Vagina (tissue), 2 donors: Measurements from ENCODE around the gene CYYR1. TPM values are rescaled to one million over a fixed set of nuclear protein-coding genes. Genes with fewer than 3 reads are reported as not detected.

ENCODE experiments used
- DNase-seq, 2 donors: peaks; one replicate each; pipeline ENCODE4 v3.0.0-alpha.2; 2017; ENCODE audit errors: extremely low spot score in 2 of 2
- H3K27ac ChIP-seq: fragments of 200-600 bp; sonication (generic); one replicate; pipeline ENCODE4 v1.5.1; 2019
- H3K27me3 ChIP-seq: fragments of 200-600 bp; sonication (generic); one replicate; pipeline ENCODE4 v1.5.1; 2019
- H3K36me3 ChIP-seq, 2 donors: fragments of 200-600 bp; sonication (generic); one replicate each; pipeline ENCODE4 v1.5.1; 2017 to 2019
- H3K4me1 ChIP-seq: fragments of 200-600 bp; sonication (generic); one replicate; pipeline ENCODE4 v1.5.1; 2019
- H3K4me3 ChIP-seq, 2 donors: fragments of 200-600 bp; sonication (generic); 1 replicate in 1 of 2; 2 replicates in 1 of 2; pipeline ENCODE4 v1.5.1; 2016 to 2019
- H3K9me3 ChIP-seq: fragments of 200-600 bp; sonication (generic); one replicate; pipeline ENCODE4 v1.5.1; 2019
- POLR2A ChIP-seq, 2 donors: fragments of 450-650 bp; IDR thresholded peaks; one replicate each; pipeline ENCODE4 v1.6.1; 2017; ENCODE audit warnings: antibody characterized with exemption in 2 of 2, mild to moderate bottlenecking in 2 of 2, moderate library complexity in 2 of 2
- POLR2AphosphoS5 ChIP-seq, 2 donors: sonication (generic); formaldehyde crosslinking; IDR thresholded peaks; one replicate each; pipeline ENCODE4 v1.9.0; 2017; ENCODE audit warnings: antibody characterized with exemption in 2 of 2, mild to moderate bottlenecking in 2 of 2, low read depth in 1 of 2; ENCODE audit not compliant: insufficient read depth in 1 of 2
- intact Hi-C: fragments of 100-400 bp; cut with DNase I; formaldehyde crosslinking; loops from one replicate; pipeline ENCODE4 v1.15.1; 2023
- total RNA-seq: library from RNA; depleted of rRNA; stranded (reverse); fragments of >200 nt; gene quantifications from one replicate; pipeline ENCODE4 v1.2.3, GENCODE V29; 2016
- TF ChIP-seq, protein P1 (sequence below), 3 experiments: fragments of 450-650 bp in 2 of 3; fragments of 200-600 bp in 1 of 3; sonication (generic) in 1 of 3; IDR thresholded peaks; one replicate each; pipeline ENCODE4 v1.5.1; 2017 to 2019; ENCODE audit warnings: antibody characterized with exemption in 3 of 3, mild to moderate bottlenecking in 2 of 3, moderate library complexity in 2 of 3

The CYYR1 gene
- total RNA-seq, 1 donor from 2014 or later = 12.3 TPM

DNA sequence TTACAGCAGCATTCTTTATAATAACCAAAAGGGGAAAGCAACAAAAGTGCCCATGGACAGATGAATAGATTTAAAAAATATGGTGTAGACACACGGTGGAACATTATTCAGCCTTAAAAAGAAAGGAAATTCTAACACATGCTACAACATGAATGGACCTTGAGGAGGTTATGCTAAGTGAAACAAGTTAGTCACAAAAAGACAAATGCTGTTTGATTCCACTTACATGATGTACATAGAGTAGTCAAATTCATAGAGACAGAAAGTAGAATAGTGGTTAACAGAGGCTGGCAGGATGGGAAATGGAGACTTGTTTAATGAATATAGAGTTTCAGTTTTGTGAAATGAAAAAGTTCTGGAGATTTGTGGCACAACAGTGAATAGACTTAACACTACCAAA, 151.4 kb downstream of the CYYR1 start:
- Histone ChIP-seq H3K4me3 (no peak overlapping the region), H3K9me3 (no peaks in the 10 kb centered on the region), H3K27ac (no peak overlapping the region), H3K36me3 (no peaks in the 10 kb centered on the region), H3K4me1 (no peaks in the 10 kb centered on the region), H3K27me3 (no peaks in the 10 kb centered on the region)
- intact Hi-C loops = no loop called here
- DNase-seq = no peak
- TF ChIP-seq POLR2AphosphoS5 (IDR thresholded peaks at IDR 0.05; ENCODE audit: insufficient read depth in 1 of 2, low read depth in 1 of 2) (no peak), POLR2A (IDR thresholded peaks at IDR 0.05) (no peak)
- TF ChIP-seq, protein P1, sequence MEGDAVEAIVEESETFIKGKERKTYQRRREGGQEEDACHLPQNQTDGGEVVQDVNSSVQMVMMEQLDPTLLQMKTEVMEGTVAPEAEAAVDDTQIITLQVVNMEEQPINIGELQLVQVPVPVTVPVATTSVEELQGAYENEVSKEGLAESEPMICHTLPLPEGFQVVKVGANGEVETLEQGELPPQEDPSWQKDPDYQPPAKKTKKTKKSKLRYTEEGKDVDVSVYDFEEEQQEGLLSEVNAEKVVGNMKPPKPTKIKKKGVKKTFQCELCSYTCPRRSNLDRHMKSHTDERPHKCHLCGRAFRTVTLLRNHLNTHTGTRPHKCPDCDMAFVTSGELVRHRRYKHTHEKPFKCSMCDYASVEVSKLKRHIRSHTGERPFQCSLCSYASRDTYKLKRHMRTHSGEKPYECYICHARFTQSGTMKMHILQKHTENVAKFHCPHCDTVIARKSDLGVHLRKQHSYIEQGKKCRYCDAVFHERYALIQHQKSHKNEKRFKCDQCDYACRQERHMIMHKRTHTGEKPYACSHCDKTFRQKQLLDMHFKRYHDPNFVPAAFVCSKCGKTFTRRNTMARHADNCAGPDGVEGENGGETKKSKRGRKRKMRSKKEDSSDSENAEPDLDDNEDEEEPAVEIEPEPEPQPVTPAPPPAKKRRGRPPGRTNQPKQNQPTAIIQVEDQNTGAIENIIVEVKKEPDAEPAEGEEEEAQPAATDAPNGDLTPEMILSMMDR (IDR thresholded peaks at IDR 0.05) = no peak
